Left cardiac atrium (tissue), 4 donors: Measurements from ENCODE around the gene TMEM179. TPM values are rescaled to one million over a fixed set of nuclear protein-coding genes. Genes with fewer than 3 reads are reported as not detected.
"Not testable (repeated sequence)": the region's sequence is repeated elsewhere in the genome, so short reads cannot be mapped to it uniquely, and the experiment has no call there.

ENCODE experiments used
- ATAC-seq, 2 donors: fragments of 200-7000 bp; cut with Tn5 transposase; one replicate each; pipeline ENCODE4 v1.9.1; 2020; ENCODE audit warnings: mild to moderate bottlenecking in 2 of 2, moderate library complexity in 2 of 2
- DNase-seq: peaks from one replicate; pipeline ENCODE4 v3.0.0-alpha.2; 2020
- intact Hi-C, 2 donors: fragments of 100-400 bp; cut with DNase I; formaldehyde crosslinking; loops; one replicate each; pipeline versions ENCODE4 v1.14.1 to v1.15.1; 2022 to 2023
- long read RNA-seq: library from polyadenylated mRNA; unstranded; transcript quantifications from one replicate; pipeline ENCODE4 v2.0.0, GENCODE V29; 2021
- total RNA-seq, 2 donors: library from RNA; stranded (reverse); fragmentation: NEBNext Ultra II Directional; extraction: Animal tissue kit (Norgen Biotek cat#: 25700); gene quantifications; one replicate each; pipeline ENCODE4 v1.2.1, GENCODE V29; 2021
- donor health status: DM: no; HTN: yes; CAD: no.
- donor health status: DM: no; HTN: yes; CAD: no; lungs with severe emphysema.
- donor health status: DM: yes; HTN: yes; CAD: no.
- donor health status: Dilated cardiomyopathy.

Gene TMEM179
- 1 to 10 TPM in 1 of 2 donors, under 1 TPM in 1; 0.24 to 1.0 TPM for total RNA-seq
- long read RNA-seq, partial matches to known transcripts = 0 of 2 reads
- long read RNA-seq, other reads (novel, unspliced or antisense) = 0 of 2 reads

DNA sequence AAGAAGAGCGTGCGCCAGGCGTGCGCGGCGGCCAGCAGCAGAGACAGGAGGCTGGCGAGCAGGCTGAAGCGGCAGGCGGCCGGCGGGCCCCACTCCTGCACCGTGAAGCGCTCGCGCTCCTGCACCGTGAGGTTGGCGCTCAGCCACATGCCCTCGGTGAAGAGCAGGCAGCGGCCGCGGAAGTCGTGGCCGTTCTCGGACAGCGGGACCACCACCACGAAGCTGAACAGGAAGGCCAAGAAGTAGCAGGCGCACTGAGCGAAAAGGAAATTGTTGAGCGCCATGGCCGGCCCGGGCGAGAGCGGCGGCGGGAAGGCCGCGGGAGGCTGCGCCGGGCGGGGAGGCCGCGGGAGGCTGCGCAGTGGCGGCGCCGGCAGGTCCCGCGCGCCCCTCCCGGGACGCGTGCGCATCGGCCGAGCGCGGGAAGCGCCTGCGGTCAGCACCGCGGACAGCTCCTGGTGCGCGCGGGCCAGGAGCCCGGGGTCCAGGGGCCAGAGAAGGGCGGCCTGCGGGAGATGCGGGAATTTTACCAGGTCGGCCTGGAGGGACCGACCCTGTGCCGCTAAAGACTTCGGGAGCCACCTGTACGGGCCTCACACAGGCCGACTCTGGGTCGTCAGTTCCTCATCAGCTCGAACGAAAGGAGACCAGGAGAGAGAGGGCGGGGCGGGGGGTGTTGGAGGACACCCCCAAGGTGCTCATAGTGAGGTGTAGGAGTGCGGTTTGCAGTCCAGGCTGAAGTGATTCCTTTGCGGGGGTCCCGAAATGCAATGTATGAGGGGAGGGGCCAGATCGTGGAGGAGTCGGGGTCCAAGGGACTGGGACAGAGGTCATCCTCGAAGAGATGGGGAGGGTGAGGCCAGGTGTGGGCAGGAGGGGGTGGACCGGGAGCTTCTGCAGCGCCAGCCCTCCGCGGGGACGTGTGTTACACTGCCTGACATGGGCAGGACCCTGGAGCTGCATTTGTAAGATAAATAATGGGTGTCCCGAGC lies at the start of gene TMEM179:
TMEM179 (minus strand) TSS at position 315 of the 992 bp plus-strand sequence; CDS start at position 284, 31 bp downstream.
- peak; percentile 32 for DNase-seq
- intact Hi-C loops = no loop called here
- ATAC-seq = peak; percentile 84 to 86

DNA sequence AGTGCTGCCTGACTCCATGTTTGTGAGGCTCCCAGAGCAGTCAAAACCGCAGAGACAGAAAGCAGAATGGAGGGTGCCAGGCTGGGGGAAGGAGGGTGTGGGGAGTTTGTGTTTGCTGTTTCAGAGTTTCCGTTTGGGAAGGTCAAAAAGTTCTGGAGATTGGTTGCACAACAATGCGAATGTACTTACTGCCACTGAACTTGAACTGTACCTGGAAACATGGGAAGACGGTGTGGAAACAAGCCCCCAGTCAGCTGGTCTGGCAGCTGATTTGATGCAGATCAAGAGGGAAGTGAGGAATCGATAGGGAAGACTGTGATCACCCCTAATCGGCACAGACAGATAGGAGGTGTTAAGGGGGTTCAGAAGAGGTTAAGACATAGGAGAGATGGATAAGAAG lies 49.5 kb upstream of the TMEM179 start:
- ATAC-seq = no peak
- intact Hi-C loops = loop anchor here (5.0 kb wide), 2 partner anchors 48 to 53 kb away; no protein-coding TSS in a partner anchor
- no peak for DNase-seq

GRCh38 chr14:104653130-104653920 lies 48.8 kb upstream of the TMEM179 start:
- intact Hi-C loops = loop anchor here (5.0 kb wide), 2 partner anchors 49 to 54 kb away; no protein-coding TSS in a partner anchor
- ATAC-seq, DNase-seq: not testable (repeated sequence)

GRCh38 chr14:104652386-104652785 lies 47.8 kb upstream of the TMEM179 start:
- intact Hi-C loops = loop anchor here (5.0 kb wide), 2 partner anchors 50 to 55 kb away; no protein-coding TSS in a partner anchor
- DNase-seq (no peak), ATAC-seq (no peak)

GRCh38 chr14:104651876-104652260 lies 47.3 kb upstream of the TMEM179 start:
- DNase-seq = no peak
- no peak for ATAC-seq
- intact Hi-C loops = loop anchor here (5.0 kb wide), 2 partner anchors 50 to 55 kb away; no protein-coding TSS in a partner anchor

GRCh38 chr14:104650981-104651875 lies 46.7 kb upstream of the TMEM179 start:
- peak; percentile 4 to 10 for ATAC-seq
- no peak for DNase-seq
- intact Hi-C loops = loop anchor here (5.0 kb wide), 2 partner anchors 51 to 56 kb away; no protein-coding TSS in a partner anchor

DNA sequence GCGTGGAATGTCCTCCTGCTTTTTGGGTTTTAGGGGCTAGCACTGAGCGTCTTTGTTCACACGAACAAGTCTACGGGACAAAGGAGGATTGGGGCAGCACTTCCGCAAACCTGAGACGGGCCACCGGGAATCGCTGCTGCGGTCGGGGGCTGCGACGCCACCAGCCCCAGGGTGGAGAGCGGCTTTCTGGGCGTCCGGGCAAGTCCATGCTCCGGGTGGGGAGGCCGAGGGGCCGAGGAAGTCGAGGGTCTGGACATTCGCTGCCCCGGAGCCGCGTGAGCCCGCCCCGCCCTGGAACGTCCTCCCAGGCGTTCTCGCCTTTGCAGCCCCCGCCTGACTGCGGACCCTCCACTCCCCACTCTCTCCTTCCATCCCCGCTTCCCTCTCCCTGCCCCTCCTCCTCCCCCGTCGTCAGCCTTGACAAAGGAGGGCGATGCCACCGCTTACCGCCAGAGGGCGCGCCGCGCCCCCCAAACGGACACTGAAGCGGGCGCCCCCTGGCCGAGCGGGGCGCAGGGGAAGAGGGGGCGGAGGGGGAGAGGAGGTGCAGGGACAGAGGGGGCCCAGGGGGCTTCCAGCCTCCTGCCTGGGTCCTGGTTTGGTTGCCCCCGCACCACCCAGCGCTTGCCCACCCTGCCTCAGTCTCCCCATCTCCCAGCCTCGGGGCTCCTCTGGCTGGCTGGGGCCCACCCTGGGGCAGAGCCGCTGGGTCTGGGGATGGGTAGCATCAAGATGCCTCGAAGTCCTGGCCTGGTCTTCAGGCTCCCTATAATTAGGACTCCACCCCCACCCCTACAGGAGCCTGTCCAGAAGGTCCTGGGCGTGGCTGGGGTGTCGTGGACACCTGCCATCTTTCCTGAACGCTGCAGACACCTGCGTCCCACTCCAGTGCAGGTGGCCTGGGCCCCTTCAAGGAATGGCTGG lies 45.7 kb upstream of the TMEM179 start:
- DNase-seq (peak; percentile 66), ATAC-seq (peak; percentile 87 to 92)
- intact Hi-C loops = loop anchor here (5.0 kb wide), 2 partner anchors 52 to 57 kb away; no protein-coding TSS in a partner anchor

- intact Hi-C loops = no loop called here
- no peak for ATAC-seq
- DNase-seq = no peak
Observed at GRCh38 chr14:104647467-104648043, 43.0 kb upstream of the TMEM179 start.

GRCh38 chr14:104644656-104645378 lies 40.2 kb upstream of the TMEM179 start:
- intact Hi-C loops = loop anchor here in 1 of 2 donors (5.0 kb wide), 1 partner anchor 513 kb away; no protein-coding TSS in a partner anchor

GRCh38 chr14:104644091-104644635 lies 39.6 kb upstream of the TMEM179 start:
- intact Hi-C loops = loop anchor here in 1 of 2 donors (5.0 kb wide), 1 partner anchor 512 kb away; no protein-coding TSS in a partner anchor
- DNase-seq = no peak
- ATAC-seq = no peak

More at GRCh38 chr14:104644656-104645378, 40.2 kb upstream of the TMEM179 start:
- ATAC-seq (no peak), DNase-seq (no peak)

DNA sequence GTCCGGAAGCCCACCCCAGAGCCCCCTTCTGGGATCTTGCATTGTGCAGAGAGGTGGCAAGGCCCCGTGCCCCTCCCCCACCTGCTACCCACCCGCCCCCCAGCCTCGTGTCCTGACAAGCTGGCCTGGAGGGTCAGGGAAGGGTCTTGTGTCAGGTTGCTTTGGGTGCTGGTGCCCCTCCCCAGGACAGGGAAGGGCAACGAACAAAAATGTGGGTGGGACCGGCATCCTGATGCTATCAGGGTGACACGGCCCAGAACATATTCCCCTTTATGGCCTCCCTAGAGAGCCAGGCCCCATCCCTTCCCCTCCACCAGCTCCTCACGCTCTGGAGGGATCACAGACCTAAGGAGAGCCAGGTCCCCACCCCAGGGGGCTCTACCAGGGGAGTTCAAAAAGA lies 38.7 kb upstream of the TMEM179 start:
- ATAC-seq = no peak
- DNase-seq = no peak
- intact Hi-C loops = loop anchor here in 1 of 2 donors (5.0 kb wide), 1 partner anchor 511 kb away; no protein-coding TSS in a partner anchor

GRCh38 chr14:104642540-104642868 lies 37.9 kb upstream of the TMEM179 start:
- intact Hi-C loops = loop anchor here in 1 of 2 donors (5.0 kb wide), 1 partner anchor 510 kb away; no protein-coding TSS in a partner anchor
- no peak for ATAC-seq
- no peak for DNase-seq

DNA sequence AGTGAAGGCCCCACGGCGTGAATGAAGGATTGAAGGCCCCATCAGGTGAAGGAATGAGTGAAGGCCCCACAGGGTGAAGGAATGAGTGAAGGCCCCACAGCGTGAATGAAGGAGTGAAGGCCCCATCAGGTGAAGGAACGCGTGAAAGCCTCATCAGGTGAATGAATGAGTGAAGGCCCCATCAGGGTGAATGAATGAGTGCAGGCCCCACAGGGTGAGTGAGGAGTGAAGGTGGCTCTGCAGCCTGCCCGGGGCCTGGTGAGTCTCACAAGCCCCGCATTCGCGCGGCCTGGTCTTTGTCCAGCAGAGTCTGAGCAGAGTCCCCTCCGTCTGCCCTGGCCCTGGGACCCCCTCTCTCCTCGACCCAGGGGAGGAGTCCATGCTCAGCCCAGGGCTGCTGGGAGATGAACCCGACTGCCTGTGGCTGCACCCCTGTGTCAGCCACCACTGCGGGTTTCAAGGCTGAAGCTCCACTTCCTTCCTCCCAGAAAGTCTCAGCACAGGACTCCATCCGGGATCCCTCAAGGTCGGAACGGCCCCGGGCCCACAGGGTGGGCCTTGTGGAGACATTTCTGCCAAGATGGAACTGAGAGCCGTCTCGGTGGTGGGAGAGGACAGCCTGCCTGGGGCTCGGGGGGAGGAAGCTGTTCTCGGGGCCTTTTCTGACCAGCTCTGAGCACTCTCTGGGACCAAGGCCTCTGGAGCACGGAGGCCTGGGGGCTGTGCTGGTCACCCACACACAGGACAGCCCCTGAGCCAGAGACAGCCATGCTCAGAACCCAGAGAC lies 37.4 kb upstream of the TMEM179 start:
- DNase-seq = no peak
- intact Hi-C loops = loop anchor here in 1 of 2 donors (5.0 kb wide), 1 partner anchor 510 kb away; no protein-coding TSS in a partner anchor
- no peak for ATAC-seq

DNA sequence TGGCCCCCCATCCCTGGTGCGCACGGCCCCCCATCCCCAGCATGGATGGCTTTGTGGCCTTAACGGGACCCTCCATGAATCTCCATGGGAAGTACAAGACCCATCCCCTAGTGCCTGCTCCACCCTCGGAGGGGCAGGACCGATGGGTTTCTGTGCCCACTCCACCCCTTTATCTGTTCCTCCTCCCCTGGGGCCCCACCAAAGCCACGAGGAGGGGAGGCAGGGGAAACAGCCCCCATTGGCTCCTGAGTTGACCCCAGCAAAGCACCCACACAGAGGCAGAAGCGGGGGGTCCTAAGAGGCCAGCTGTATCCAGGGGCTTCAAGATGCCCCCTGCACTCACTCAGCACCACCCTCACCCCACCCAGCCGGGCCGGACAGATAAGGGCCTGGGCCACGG lies 36.1 kb upstream of the TMEM179 start:
- intact Hi-C loops = loop anchor here in 1 of 2 donors (5.0 kb wide), 1 partner anchor 508 kb away; no protein-coding TSS in a partner anchor

More for the DNA sequence above, 36.1 kb upstream of the TMEM179 start:
- DNase-seq (no peak), ATAC-seq (no peak)
